Astrocyte of the spinal cord (primary cell): Measurements from ENCODE around the gene MAN2B2.
A peak's percentile ranks its signal among the peaks of the same experiment; 100 is the strongest.

ENCODE experiments used
- DNase-seq: peaks from one replicate; pipeline ENCODE4 v3.0.0; 2011; ENCODE audit warnings: low read depth, low spot score
- H3K4me3 ChIP-seq: 2 replicates; pipeline ENCODE4 v1.5.1; 2011; ENCODE audit warnings: low read depth, mild to moderate bottlenecking, low read length, moderate library complexity
- CTCF ChIP-seq: IDR thresholded peaks from 2 replicates; pipeline ENCODE4 v1.5.1; 2012; ENCODE audit warnings: low read depth, mild to moderate bottlenecking, low read length, inconsistent platforms
- in situ Hi-C: cut with HindIII; loops from 2 replicates; pipeline ENCODE4 v1.10.0; 2017; ENCODE audit warnings: low sequenced_read_pairs

Gene MAN2B2

GRCh38 chr4:6540879-6541278 lies 34.1 kb upstream of the MAN2B2 start:
- DNase-seq = no peak
- no peak for TF ChIP-seq CTCF
- no peak overlapping the region for H3K4me3 ChIP-seq
- in situ Hi-C loops = no loop called here

DNA sequence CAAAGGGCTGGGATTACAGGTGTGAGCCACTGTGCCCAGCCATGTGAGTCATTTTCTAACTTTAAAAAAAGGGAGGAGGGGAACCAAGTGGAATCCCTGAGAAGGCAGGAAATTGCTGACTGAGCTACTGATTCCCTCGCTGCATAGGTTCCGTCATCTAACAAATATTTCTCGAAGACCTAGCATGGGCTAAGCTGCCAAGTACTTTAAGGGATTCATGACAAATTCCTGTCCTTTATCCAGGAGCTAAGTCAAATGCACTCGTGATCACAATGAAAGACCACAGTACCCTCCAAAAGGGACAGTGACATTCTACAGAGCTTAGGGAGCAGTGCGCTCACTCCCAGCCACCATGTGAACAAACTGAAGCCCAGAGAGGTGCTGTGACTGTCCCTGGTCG lies 33.2 kb upstream of the MAN2B2 start:
- H3K4me3 ChIP-seq = no peak overlapping the region
- no peak for DNase-seq
- no peak for TF ChIP-seq CTCF
- in situ Hi-C loops = no loop called here

DNA sequence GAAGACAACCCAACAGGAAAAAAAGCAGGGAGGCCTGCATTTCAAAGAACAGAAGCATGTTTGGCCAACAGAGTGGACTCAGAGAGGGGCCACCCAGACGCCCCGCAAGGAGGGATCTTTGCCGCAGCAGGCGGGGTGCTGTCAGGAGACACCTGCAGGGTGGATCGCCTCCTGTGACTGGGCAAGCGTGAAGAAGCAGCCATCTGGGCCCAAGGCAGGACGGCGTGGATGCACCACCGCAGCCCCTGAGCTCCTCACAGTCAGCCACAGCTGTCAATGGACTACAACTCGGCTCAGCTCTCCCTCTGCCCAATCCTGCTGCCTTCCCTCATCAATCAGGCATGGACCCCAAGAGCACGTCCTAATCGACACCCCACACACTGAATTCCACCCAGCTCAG lies 32.0 kb upstream of the MAN2B2 start:
- in situ Hi-C loops = no loop called here
- no peak overlapping the region for H3K4me3 ChIP-seq
- no peak for DNase-seq
- TF ChIP-seq CTCF = no peak

- H3K4me3 ChIP-seq = no peak overlapping the region
- in situ Hi-C loops = no loop called here
- no peak for TF ChIP-seq CTCF
- DNase-seq = no peak
Observed at GRCh38 chr4:6546091-6546490, 28.9 kb upstream of the MAN2B2 start.

GRCh38 chr4:6546681-6547447 lies 28.1 kb upstream of the MAN2B2 start:
- H3K4me3 ChIP-seq = no peak overlapping the region
- in situ Hi-C loops = no loop called here
- TF ChIP-seq CTCF = peak; percentile 89
- DNase-seq = peak; percentile 58

- H3K4me3 ChIP-seq = no peak overlapping the region
- TF ChIP-seq CTCF = peak; percentile 39
- peak; percentile 20 for DNase-seq
- in situ Hi-C loops = no loop called here
Observed at GRCh38 chr4:6548201-6548881, 26.6 kb upstream of the MAN2B2 start.
